ENCODE results near the gene CARD19. TPM values are rescaled to one million over a fixed set of nuclear protein-coding genes. Genes with fewer than 3 reads are reported as not detected.

Gene CARD19
- total RNA-seq, 1 experiment from 2014 or later, result 54.5 TPM

DNA sequence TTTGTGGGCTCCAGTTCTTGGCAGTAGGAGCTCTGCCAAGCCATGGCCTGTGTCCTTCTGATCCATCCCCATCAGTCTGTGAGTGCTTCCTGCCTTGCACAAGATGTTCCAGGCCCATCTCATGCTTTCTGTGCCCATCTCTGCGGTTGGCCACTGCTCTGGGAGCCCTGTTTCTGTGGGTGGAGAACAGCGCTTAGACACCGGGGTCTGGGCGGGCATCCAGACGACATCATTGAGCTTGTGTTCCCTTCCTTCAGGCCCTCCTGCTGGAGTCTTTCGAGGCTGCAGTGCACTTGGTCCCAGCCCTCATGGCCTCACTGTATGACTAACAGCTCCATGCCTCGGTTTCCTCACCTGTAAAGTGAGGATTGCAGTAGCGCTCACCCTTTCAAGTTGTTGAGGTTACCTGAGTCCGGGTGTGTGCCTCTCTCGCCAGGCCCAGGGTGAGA is 14.9 kb upstream of the CARD19 start:
- H3K4me2 ChIP-seq (ENCODE audit: low read length), result no peak overlapping the region
- TF ChIP-seq EGR1 (IDR thresholded peaks at IDR 0.05; ENCODE audit: low read depth), result no peak
- no peak for TF ChIP-seq ZNF274 (IDR thresholded peaks at IDR 0.05; ENCODE audit: low read depth, low read length)
- no peak for TF ChIP-seq EZH2phosphoT487 (IDR thresholded peaks at IDR 0.05; ENCODE audit: borderline replicate concordance)
- ATAC-seq (no peak), DNase-seq (ENCODE audit: low read depth, low spot score) (no peak)
- H4K20me1 ChIP-seq (ENCODE audit: insufficient read depth), result no peaks in the 10 kb centered on the region
- RAD21 ChIA-PET (ENCODE audit: low non-redundant PET in 1 of 2, low total read pairs in 2 of 2, uncharacterized antibody in 2 of 2, unreplicated experiment in 2 of 2), result no interaction called here
- H3K36me3 ChIP-seq (ENCODE audit: control insufficient read depth in 1 of 2, insufficient read depth in 2 of 2, low read length in 2 of 2), result peaks cover 0 to 7% of the 10 kb centered on the region in 2 experiments; a peak in 2 of 4 replicates
- no peaks in the 10 kb centered on the region for H3K27me3 ChIP-seq (ENCODE audit: insufficient read depth, low read length)
- no peaks in the 10 kb centered on the region for H3K4me1 ChIP-seq (ENCODE audit: control insufficient read depth in 1 of 2, insufficient read depth in 2 of 2, low read length in 2 of 2)
- H3K9me2 ChIP-seq (ENCODE audit: insufficient read depth), result no peaks in the 10 kb centered on the region
- no peak overlapping the region for H2AFZ ChIP-seq (ENCODE audit: low read depth, low read length, poor library complexity, severe bottlenecking)
- CTCF ChIA-PET, result no interaction called here
- H3K4me3 ChIP-seq (replicated peaks in 1 of 2; ENCODE audit: low read depth in 1 of 2, low read length in 2 of 2), result no peak overlapping the region
- POLR2A ChIA-PET, result no interaction called here
- no peak overlapping the region for H3K9ac ChIP-seq (ENCODE audit: low read length)
- H3K27ac ChIP-seq (ENCODE audit: low read depth, low read length), result no peak overlapping the region
- no peaks in the 10 kb centered on the region; a peak in 1 of 4 replicates for H3K9me3 ChIP-seq (ENCODE audit: control insufficient read depth in 1 of 2, insufficient read depth in 1 of 2, low read depth in 1 of 2, low read length in 2 of 2)
- no TSS peak for BruUV-seq (replicated peaks)
- intact Hi-C loops (cut with micrococcal nuclease), result no loop called here
- H3K79me2 ChIP-seq (ENCODE audit: insufficient read depth, low read length), result no peaks in the 10 kb centered on the region

DNA sequence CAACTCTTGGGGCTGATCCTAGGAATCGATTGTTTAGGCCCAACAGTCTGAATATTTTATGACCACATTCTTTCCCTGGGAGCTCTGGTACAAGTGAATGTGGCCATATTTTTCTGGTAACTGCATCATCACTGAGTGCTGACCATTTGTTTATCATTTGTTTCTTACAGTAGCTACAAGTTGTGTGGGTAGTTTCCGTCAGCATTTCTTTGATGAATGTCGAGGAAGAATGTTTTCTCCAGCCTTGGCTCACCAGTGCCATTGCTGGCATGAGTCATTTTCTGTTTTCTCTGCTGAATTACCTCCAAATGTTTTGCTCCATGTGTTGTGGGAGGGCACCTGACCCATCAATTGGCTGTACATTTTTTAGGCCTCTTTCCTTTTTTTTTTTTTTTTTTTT is 14.1 kb upstream of the CARD19 start:
- no TSS peak for BruUV-seq (replicated peaks)
- Histone ChIP-seq H3K9me2 (ENCODE audit: insufficient read depth) (no peaks in the 10 kb centered on the region), H3K79me2 (ENCODE audit: insufficient read depth, low read length) (no peaks in the 10 kb centered on the region), H4K20me1 (ENCODE audit: insufficient read depth) (no peaks in the 10 kb centered on the region), H3K27me3 (ENCODE audit: insufficient read depth, low read length) (no peaks in the 10 kb centered on the region), H3K4me1 (ENCODE audit: control insufficient read depth in 1 of 2, insufficient read depth in 2 of 2, low read length in 2 of 2) (no peaks in the 10 kb centered on the region), H3K4me2 (ENCODE audit: low read length) (no peak overlapping the region), H3K27ac (ENCODE audit: low read depth, low read length) (no peak overlapping the region), H3K36me3 (ENCODE audit: control insufficient read depth in 1 of 2, insufficient read depth in 2 of 2, low read length in 2 of 2) (peaks cover 0 to 8% of the 10 kb centered on the region in 2 experiments; a peak in 2 of 4 replicates), H3K9ac (ENCODE audit: low read length) (no peak overlapping the region), H3K4me3 (replicated peaks in 1 of 2; ENCODE audit: low read depth in 1 of 2, low read length in 2 of 2) (no peak overlapping the region), H2AFZ (ENCODE audit: low read depth, low read length, poor library complexity, severe bottlenecking) (no peak overlapping the region), H3K9me3 (ENCODE audit: control insufficient read depth in 1 of 2, insufficient read depth in 1 of 2, low read depth in 1 of 2, low read length in 2 of 2) (no peaks in the 10 kb centered on the region; a peak in 1 of 4 replicates)
- TF ChIP-seq, protein P1, sequence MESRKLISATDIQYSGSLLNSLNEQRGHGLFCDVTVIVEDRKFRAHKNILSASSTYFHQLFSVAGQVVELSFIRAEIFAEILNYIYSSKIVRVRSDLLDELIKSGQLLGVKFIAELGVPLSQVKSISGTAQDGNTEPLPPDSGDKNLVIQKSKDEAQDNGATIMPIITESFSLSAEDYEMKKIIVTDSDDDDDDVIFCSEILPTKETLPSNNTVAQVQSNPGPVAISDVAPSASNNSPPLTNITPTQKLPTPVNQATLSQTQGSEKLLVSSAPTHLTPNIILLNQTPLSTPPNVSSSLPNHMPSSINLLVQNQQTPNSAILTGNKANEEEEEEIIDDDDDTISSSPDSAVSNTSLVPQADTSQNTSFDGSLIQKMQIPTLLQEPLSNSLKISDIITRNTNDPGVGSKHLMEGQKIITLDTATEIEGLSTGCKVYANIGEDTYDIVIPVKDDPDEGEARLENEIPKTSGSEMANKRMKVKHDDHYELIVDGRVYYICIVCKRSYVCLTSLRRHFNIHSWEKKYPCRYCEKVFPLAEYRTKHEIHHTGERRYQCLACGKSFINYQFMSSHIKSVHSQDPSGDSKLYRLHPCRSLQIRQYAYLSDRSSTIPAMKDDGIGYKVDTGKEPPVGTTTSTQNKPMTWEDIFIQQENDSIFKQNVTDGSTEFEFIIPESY (IDR thresholded peaks at IDR 0.05; ENCODE audit: extremely low read depth, insufficient replicate concordance, low read length), result no peak
- TF ChIP-seq POLR2A (IDR thresholded peaks at IDR 0.05; ENCODE audit: borderline replicate concordance, extremely low read depth, insufficient read depth, insufficient read length), result no peak
- TF ChIP-seq ZNF274 (IDR thresholded peaks at IDR 0.05; ENCODE audit: low read depth, low read length), result no peak
- no peak for TF ChIP-seq ZFX (IDR thresholded peaks at IDR 0.05)
- TF ChIP-seq ELF1 (IDR thresholded peaks at IDR 0.05; ENCODE audit: borderline replicate concordance, low read depth), result no peak
- TF ChIP-seq SP1 (IDR thresholded peaks at IDR 0.05; ENCODE audit: low read depth), result no peak
- CTCF ChIA-PET, result no interaction called here
- DNase-seq (ENCODE audit: low read depth, low spot score), result no peak
- intact Hi-C loops (cut with micrococcal nuclease), result no loop called here
- POLR2A ChIA-PET, result no interaction called here
- ATAC-seq, result no peak
- RAD21 ChIA-PET (ENCODE audit: low non-redundant PET in 1 of 2, low total read pairs in 2 of 2, uncharacterized antibody in 2 of 2, unreplicated experiment in 2 of 2), result no interaction called here
